HG03558 (cell line): ENCODE data around the gene MTFMT.

Source experiments
- ATAC-seq: cut with Tn5 transposase; IDR thresholded peaks from one replicate; pipeline ENCODE4 v1.9.1; 2021; ENCODE audit warnings: moderate number of reproducible peaks; ENCODE audit not compliant: unreplicated experiment; ENCODE audit errors: extremely low read depth

The MTFMT gene

DNA sequence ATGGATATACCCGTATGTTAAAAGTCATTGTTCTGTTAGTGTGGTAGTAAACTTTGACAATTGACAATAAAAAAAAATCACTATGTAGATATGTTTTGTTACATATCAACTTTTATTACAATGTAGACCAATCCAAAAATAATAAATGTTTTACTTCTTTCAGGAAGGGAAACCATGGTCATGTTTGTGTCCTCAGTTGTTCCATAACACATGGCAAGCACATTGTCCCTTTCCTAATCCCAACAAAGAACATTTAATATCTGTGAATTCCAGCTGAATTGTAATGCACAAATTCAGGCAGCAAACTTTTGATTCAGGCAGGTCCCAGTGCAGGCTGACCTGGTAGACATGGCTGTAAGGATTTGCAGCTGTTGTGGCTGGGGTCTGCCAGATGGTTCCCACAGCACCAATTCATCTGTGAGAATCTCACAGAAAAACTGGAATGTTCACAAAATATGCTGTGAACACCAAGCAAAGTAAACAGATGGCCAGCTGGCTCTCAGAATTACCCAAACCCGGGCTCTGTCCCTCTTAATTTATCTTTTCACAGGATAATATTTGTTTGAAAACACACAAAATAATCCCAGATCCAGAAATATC, 37.8 kb downstream of the MTFMT start:
- no peak for ATAC-seq

DNA sequence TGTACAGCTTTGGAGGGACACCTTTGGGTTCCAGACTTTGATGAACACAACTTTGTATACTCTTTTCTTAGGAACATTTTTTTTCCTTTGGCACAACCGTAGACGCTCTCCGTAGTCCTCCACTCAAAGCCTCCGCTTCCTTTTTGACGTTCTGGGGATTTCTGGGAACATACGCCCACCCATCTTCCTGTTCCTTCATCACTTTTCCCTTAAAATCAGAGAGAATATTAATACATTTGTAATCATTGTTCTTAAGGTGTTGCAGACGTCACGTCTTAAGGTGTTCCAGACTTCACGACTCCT, 39.3 kb downstream of the MTFMT start:
- ATAC-seq: no peak

DNA sequence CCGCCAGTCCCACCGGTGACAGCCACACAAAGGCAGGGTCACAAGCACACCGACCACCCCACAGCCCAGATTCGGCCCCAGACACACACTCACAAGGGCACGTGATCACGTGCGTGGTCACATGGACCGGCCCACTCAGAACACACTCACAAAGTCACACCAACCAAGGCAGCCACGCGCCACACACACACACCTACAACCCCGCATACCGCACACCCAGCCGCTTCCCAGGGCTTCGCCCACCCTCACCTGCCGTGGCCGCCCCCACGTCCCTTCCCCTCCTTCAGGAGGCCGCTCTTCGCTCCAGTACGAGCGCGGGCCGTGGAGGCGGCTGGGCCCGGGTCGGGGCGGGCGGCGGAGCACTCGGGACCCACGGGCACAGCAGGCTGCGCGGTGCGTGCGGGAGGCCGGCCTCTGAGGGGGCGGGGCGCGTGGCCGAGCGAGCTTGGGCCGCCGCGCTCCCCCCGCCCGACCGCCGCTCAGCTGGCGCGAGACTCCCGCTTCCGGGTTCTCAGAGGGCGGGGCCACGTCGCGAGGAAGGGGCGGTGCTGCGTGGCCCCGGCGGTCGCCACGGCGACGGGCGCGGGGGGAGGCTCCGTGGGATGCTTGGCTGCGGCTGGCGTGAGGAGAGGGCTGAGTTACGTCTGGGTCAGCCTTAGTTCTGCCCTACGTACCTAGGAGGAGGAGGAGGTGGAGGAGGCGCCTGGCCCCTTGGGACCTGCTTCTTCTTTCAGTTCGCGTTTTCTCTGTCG, 39.8 kb downstream of the MTFMT start, which contains the start of gene SPG21:
Gene SPG21, minus strand, starts transcription at position 499 of the 752 bp plus-strand sequence. CDS start 6,345 bp downstream, outside the sequence.
- peak; percentile 89 for ATAC-seq

DNA sequence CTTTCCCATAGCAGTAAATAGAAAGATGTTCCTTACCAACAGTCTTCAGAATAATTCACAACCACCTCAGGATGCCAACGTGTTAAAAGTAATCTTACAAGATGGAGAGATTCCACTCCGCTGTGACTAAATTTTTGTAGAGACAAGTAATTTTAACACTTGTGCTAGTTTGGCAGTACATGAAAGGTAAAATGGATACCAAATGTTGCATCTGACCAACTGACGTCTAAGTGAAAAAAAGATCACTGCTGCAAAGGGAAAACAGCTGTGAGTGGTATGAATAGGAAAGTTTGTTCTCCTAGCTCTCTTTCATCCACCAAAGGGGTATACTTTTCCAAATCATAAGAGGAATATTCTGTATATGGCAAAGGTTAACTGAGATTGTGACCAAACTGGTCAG, 42.3 kb downstream of the MTFMT start:
- ATAC-seq: no peak

DNA sequence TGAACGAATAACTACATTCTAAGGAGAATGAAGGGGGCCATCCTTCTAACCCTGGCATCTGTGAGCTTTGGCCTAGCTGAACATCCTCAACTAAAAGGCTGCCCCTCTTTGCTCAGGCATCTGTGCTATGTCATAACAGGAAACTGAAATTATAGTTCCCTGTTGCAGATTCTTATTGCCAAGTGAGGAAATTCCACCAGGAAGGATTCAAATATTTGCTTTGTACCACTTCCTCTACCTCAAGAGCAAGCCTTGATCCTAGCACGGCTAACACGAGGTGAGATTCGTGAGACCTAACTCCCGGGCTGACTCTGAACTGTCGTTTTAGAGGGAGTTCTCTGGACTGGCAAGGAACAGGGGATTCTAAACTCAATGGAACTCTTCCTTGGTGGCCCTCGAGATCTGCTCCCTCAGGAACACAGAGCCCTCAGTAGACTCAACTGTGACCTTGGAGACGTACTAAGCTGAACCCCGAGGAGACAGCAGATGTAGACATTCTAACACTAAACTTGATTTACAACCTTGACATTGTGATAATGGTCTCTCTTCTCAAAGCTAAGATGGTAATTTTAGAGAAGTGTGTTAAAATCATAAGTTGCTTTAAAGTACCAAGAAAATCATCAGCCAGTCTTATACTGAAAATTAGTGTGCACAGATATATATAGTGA, 43.9 kb downstream of the MTFMT start:
- ATAC-seq: no peak

DNA sequence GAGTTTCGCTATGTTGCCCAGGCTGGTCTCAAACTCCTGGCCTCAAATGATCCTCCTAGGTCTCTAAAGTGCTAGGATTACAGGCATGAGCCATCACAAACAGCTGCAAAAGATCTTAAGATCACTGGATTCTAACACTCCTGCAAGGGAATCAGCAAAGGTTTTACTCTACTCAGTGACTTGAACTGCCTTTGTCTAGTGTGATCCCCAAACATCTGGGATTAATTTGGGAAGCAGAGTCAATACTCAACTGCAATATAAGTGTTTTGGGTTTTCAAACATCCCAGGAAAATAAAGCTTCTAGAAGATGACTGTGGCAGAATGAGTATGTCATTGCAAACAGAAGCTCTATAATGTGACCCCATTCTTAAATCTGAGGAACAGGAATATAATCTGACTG, 47.0 kb downstream of the MTFMT start:
- no peak for ATAC-seq

DNA sequence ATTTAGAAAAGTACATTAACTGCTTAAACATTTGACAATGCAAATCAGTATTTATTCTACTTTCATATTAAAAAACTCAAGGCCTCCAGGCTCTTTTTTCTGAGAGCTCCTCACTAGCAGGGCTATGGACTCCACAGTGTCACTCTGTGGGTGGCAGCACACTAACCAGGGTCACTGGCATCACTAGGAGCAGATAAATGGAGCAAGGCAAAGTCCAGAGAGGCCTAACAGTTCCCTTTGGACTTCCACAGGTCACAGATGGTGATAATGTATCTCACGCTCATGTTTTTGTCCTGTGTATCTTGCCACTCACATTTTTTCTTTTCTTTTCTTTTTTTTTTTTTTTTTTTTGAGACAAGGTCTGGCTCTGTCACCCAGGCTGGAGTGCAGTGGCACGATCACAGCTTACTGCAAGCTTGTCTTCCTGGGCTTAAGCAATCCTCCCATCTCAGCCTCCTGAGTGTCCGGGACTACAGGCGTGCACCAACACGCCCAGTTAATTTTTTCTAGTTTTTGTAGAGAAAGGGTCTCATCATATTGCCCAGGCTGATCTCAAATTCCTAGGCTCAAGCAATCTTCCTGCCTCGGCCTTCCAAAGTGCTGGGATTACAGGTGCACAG, 47.5 kb downstream of the MTFMT start:
- ATAC-seq: no peak

DNA sequence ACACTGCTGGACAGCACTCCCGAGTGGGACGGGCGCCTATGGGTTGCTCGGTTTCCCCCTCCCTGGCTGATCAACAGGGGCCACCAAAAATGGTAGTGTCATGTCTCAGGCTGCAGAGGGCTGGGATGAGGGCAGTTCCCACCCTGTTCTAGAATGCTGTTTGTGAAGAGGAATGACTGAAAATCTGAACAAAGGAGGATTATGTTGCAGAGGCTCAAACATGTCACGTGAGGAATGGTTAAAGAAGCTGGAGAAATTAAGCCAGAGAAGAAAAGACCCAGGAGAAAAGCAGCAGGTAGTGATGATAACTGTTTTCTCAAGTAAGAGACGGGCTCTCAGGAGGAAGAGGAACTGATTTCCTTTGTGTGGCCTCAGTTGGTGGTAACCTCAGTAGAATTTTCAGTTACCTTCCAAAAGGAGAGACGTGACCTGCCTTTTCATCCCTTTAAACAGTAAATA, 50.2 kb downstream of the MTFMT start:
- no peak for ATAC-seq

DNA sequence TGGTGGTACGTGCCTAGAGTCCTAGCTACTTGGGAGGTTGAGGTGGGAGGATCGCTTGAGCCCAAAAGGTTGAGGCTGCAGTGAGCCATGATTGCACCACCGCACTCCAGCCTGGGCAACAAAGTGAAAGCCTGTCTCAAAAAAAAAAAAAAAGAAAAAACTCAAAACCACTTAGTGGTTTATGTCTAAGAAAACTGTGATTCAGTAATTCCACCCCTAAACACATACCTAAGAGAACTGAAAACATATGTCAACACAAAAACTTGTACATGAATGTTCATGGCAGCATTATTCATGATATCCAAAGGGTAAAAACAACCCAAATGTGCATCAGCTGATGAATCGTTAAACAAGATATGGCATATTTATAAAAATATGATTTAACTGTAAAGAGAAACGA, 54.0 kb downstream of the MTFMT start:
- no peak for ATAC-seq

DNA sequence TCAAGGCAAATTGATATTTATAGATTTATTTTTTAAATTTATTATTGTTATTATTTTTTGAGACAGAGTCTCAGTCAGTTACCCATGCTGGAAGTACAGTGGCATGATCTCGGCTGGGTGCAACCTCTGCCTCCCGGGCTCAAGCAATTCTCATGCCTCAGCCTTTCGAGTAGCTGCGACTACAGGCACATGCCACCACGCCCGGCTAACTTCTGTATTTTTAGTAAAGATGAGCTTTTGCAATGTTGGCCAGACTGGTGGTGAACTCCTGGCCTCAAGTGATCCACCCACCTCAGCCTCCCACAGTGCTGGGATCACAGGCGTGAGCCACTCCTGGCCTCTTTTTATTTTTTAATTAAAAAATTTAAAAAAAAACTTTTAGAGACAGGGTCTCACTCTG, 58.7 kb downstream of the MTFMT start:
- ATAC-seq: no peak

DNA sequence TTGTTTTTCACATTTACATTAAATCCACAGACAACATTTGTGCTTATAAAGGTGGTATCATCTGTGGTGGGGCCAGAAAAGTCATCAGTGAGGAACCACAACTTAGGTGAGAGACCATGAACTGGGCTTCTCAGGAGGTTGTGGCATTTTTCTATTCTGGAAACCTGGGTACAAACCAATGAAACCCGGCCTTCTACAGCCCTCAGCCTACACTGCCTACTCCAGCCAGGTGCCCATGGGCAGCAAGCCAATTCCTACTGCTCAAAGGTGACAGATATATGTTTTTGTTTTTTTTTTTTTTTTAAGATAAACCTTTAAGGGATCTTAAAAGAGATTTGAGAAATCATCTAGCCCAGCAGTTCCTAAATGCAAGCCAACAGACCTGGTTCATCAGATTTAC, 60.0 kb downstream of the MTFMT start:
- ATAC-seq: no peak

DNA sequence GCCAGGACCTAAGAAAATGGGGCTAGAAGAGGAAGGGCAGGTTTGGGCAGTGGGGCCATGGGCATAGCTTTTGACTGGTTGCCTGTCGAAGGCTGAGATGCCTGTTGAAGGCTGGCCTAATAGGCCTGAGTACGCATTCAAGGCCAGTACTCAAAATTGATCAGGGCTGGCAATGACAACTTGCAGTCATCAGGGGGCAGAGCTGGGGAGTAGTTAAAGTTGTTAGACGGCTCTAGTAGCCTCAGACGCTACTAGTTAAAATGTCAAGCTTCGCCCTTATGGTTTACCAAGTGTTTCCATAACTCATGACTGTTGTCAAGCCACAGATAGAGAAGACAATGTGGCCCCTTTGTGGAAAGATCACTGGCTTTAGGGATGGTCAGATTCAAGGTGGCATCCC, 68.4 kb downstream of the MTFMT start:
- ATAC-seq: no peak

DNA sequence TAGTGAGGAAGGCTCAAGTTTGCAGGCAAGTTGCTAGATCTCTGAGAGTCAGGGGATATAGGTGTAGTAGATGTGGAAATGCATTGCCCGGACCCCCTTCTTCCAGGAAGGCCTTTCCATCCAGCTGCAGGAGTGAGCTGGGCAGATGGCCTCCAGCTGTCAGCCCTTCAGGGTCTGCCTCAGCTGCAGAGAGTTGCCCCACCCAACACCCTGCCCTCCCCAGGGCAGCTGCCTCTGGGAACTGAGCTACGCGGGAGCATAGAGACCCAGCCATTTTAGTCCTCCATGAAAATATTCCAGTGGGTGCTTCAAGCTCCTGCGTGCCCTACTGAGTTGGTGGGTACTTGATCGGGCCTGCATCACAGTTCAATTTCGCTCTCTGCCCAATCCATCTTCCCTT, 69.3 kb downstream of the MTFMT start:
- ATAC-seq: no peak

DNA sequence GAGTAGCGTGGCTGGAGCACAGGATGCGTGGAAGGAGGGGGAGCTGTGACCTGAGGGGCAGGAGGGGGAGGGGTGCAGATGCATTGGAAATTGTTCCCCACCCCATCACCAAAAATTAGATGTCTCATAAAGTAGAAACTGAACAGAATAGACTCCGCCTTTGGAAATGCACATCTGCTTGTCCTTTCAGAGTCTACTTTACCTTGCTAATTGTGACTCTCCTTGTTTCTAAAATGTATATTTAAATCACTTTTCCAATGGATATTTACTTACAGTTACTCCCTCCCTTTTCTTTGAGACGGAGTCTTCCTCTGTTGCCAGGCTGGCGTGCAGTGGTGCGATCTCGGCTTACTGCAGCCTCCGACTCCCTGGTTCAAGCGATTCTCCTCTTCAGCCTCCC, 70.3 kb downstream of the MTFMT start:
- ATAC-seq: no peak

DNA sequence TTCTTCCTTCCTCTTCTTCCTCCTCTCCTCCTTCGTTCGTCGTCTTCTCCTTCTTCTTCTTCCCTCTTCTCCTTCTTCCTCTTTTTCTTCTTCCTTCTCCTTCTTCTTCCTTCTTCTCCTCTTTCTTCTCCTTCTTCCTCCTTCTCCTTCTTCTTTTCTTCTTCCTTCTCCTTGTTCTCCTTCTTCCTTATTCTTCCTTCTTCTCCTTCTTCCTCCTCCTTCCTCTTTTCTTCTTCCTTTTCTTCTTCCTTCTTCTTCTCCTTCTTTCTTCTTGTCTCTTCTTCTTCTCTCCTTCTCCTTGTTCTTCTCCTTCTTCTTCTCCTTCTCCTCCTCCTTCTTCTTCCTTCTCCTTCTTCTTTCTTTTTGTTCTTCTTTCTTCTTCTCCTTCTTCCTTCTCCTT, 75.0 kb downstream of the MTFMT start:
- no peak for ATAC-seq

DNA sequence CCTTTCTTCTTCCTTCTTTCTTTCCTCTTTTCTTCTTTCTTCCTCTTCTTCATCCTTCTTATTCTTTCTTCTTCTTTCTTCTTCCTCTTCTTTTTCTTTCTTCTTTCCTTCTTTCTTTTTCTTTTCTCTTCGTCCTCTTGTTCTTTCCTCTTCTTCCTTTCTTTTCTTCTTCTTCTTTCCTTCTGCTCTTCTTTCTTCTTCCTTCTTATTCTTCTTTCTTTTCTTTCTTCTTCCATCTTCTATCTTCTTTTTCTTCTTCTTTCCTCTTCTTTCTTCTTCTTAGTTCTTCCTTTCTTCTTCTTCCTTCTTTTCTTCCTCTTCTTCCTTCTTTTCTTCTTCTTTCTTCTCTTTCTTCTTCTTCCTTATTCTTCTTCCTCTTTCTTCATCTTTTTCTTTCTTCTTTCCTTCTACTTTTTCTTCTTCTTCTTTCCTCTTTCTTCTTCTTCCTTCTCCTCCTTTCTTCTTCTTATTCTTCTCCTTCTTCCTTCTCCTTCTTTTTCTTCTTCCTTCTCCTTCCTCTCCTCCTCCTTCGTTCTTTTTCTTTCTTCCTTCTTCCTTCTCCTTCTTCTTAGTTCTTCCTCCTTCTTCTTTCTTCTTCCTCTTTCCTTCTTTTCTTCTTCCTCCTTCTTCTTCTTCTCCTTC, 77.5 kb downstream of the MTFMT start:
- ATAC-seq: no peak
